Ectodermal cell (in vitro differentiated cells): ENCODE data around the gene SCGB1A1.

ENCODE experiments used
- H3K27ac ChIP-seq: 2 replicates; pipeline ENCODE4 v1.7.0; 2013; ENCODE audit warnings: mild to moderate bottlenecking, low read depth, low read length; ENCODE audit not compliant: insufficient read depth, poor library complexity, severe bottlenecking
- H3K27me3 ChIP-seq: 2 replicates; pipeline ENCODE4 v1.7.0; 2013; ENCODE audit warnings: mild to moderate bottlenecking, low read length; ENCODE audit not compliant: insufficient read depth, control insufficient read depth, poor library complexity, severe bottlenecking
- H3K36me3 ChIP-seq: one replicate; pipeline ENCODE4 v1.7.0; 2013; ENCODE audit warnings: low read length; ENCODE audit not compliant: control insufficient read depth, insufficient read depth
- H3K4me1 ChIP-seq: one replicate; pipeline ENCODE4 v1.7.0; 2013; ENCODE audit warnings: low read length; ENCODE audit not compliant: control insufficient read depth, insufficient read depth
- H3K4me3 ChIP-seq: 2 replicates; pipeline ENCODE4 v1.7.0; 2013; ENCODE audit warnings: low read depth, low read length, control low read depth; ENCODE audit not compliant: insufficient read depth
- H3K9me3 ChIP-seq: 2 replicates; pipeline ENCODE4 v1.7.0; 2013; ENCODE audit warnings: mild to moderate bottlenecking, low read length, moderate library complexity; ENCODE audit not compliant: control insufficient read depth
- WGBS, 2 experiments: methylation state at CpG; one replicate each; pipeline ENCODE4 v1.1.7; 2013; ENCODE audit warnings: missing lambda C conversion rate in 2 of 2; 5-methylcytosine and 5-hydroxymethylcytosine counted together

Gene SCGB1A1

DNA sequence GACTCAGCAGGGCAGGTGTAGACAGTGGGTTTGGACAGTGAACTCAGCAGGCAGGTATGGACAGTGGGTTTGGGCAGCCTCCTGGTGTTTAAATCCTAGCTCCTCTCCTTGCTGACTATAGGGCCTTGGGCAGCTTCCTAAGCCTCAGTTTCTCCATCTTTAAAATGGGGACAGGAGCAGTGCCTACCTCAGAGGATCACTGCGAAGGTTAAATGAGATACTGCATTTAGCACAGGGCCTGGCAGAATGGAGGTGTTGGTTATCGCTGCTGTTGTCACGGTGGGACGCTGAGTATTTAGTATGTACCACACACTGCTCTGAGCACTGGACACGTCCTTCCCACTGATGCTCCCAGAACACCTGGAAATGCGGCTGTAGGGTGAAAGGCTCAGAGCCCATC is 14.4 kb upstream of the SCGB1A1 start:
- H3K36me3 ChIP-seq: no peaks in the 10 kb centered on the region
- 95 to 98% methylated on average over 5 to 6 of the region's 6 CpGs for WGBS, 2 experiments
- H3K9me3 ChIP-seq: no peaks in the 10 kb centered on the region
- H3K4me1 ChIP-seq: peaks cover 5% of the 10 kb centered on the region
- H3K27me3 ChIP-seq: no peaks in the 10 kb centered on the region
- no peak overlapping the region for H3K4me3 ChIP-seq
- H3K27ac ChIP-seq: no peak overlapping the region

GRCh38 chr11:62404901-62405300 is 13.9 kb upstream of the SCGB1A1 start:
- Histone ChIP-seq H3K4me3 (no peak overlapping the region), H3K27ac (no peak overlapping the region), H3K36me3 (no peaks in the 10 kb centered on the region), H3K9me3 (no peaks in the 10 kb centered on the region), H3K4me1 (peaks cover under 1% of the 10 kb centered on the region), H3K27me3 (no peaks in the 10 kb centered on the region)
- WGBS, 2 experiments: 91 to 92% methylated on average over 5 of the region's 5 CpGs

DNA sequence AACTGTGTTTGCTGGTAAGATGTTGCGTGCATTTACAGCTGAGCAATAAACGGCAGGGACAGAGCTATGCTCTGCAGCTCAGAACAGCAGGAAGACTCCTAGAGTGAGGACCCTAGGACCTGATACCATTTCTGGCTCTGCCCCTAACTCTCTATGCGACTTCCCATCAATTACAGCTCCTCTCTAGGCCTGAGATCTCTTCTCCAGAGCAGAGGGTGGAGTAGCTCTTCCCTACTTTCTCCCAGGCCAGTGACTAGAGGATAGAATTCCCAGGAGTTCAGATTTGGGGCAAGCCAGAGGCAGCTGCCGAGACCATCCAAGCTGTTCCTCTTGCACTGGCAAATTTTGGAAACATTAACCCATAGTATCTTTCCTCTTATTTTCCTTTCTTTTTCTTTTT is 12.8 kb upstream of the SCGB1A1 start:
- no peaks in the 10 kb centered on the region for H3K9me3 ChIP-seq
- WGBS, 2 experiments: 85 to 87% methylated on average over 4 of the region's 4 CpGs
- no peak overlapping the region for H3K4me3 ChIP-seq
- H3K36me3 ChIP-seq: no peaks in the 10 kb centered on the region
- H3K4me1 ChIP-seq: no peaks in the 10 kb centered on the region
- no peak overlapping the region for H3K27ac ChIP-seq
- no peaks in the 10 kb centered on the region for H3K27me3 ChIP-seq

GRCh38 chr11:62409831-62410230 is 9.0 kb upstream of the SCGB1A1 start:
- 94% methylated on average over 8 of the region's 8 CpGs for WGBS, 2 experiments
- no peaks in the 10 kb centered on the region for H3K9me3 ChIP-seq
- no peak overlapping the region for H3K4me3 ChIP-seq
- peaks cover 7% of the 10 kb centered on the region for H3K4me1 ChIP-seq
- no peaks in the 10 kb centered on the region for H3K36me3 ChIP-seq
- no peaks in the 10 kb centered on the region for H3K27me3 ChIP-seq
- H3K27ac ChIP-seq: no peak overlapping the region

DNA sequence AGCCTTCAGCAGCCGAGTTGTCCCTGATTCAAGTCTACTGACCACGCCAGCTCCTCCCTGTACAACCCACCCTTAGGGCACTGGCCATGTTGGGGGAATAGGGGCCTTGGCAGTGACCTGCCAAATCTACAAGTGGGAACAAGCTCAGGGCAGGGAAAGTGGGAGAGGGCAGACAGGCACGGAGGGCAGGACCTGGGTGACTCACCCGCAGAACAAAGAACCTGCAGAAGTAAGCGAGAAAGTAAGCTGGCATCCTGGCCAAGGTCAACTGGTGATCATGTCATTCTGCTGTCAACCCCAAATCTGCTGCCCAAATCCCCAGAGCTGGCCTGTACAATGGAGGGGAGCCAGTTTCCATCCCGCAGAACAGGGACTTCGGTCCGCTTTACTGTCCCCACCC is 7.9 kb upstream of the SCGB1A1 start:
- Histone ChIP-seq H3K4me3 (no peak overlapping the region), H3K4me1 (peaks cover 7% of the 10 kb centered on the region), H3K27me3 (no peaks in the 10 kb centered on the region), H3K27ac (no peak overlapping the region), H3K9me3 (no peaks in the 10 kb centered on the region), H3K36me3 (no peaks in the 10 kb centered on the region)
- 78 to 83% methylated on average over 8 of the region's 8 CpGs for WGBS, 2 experiments

DNA sequence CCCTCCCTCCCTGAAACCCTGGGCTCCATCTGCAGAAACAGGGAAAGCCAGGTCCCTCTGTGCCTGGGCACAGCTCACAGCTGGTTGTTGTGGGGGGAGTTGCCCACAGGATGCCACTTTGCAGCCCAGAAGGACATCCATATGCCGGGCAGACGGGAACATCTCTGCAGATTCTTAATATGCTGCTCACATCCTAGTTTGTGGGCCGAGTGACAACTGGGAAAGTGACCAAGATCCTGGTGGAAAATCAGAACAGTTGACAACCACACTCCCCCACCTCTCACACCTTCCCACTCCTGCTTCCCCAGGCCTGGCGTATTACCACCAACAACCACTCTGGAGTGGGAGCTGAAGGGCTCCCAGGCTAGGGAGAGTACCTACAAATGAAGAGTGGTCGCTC is 7.3 kb upstream of the SCGB1A1 start:
- Histone ChIP-seq H3K27ac (no peak overlapping the region), H3K4me1 (peaks cover 7% of the 10 kb centered on the region), H3K36me3 (no peaks in the 10 kb centered on the region), H3K9me3 (no peaks in the 10 kb centered on the region), H3K27me3 (no peaks in the 10 kb centered on the region), H3K4me3 (no peak overlapping the region)
- 91 to 95% methylated on average over 5 of the region's 5 CpGs for WGBS, 2 experiments

DNA sequence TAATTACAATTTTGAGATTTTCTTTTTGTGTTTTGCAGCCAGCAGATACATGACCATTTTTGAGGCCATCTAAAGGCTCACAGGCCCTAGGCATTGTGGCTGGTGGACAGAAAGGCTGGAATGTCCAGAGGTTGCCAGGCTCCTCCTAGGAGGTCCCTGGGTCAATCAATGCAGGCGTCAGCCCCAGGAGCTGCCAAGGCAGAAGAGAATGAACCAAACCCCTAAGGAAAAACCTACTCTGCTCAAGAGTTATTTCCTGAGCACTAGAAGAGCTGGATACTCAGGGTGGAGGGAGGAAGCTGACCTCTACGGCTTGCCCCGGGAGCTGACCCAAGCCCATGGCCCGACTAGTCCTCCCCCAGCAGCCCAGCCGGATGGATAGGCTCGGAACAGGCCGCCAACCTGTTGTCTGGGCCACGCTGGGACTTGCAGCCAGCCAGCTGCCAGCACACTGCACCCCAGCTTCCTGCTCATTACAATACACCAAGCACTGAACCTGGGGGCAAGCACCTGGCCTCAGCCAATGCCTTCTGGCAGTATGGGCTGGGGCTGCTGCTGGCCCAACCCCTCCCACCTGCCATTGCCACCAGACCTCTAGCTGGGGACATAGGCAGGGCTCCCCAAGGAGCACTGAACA is 5.7 kb upstream of the SCGB1A1 start:
- Histone ChIP-seq H3K4me3 (no peak overlapping the region), H3K9me3 (no peaks in the 10 kb centered on the region), H3K36me3 (no peaks in the 10 kb centered on the region), H3K27me3 (no peaks in the 10 kb centered on the region), H3K4me1 (peaks cover 7% of the 10 kb centered on the region), H3K27ac (no peak overlapping the region)
- 87 to 88% methylated on average over 8 of the region's 8 CpGs for WGBS, 2 experiments

DNA sequence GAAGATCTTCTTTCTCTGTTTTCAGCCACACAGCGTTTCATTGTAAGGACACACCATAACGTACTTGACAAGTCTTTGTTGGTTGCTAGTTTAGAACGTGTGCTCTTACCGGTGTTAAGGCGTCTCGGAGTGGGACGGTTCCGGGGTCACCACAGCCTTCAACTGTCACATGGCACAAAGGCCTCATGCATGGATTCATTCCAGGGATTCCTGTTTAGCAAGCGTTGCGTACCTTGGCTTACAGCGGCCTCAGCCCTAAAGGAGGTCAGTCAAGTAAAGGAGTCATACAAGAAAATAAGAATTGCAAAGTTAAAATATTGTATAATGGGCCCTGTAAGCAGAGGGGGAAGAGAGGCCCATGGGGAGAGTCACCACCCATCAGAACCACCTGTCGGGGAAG is 2.2 kb upstream of the SCGB1A1 start:
- Histone ChIP-seq H3K4me1 (peaks cover 12% of the 10 kb centered on the region), H3K9me3 (no peaks in the 10 kb centered on the region), H3K27ac (no peak overlapping the region), H3K27me3 (no peaks in the 10 kb centered on the region), H3K4me3 (no peak overlapping the region), H3K36me3 (no peaks in the 10 kb centered on the region)
- WGBS, 2 experiments: 84 to 89% methylated on average over 12 of the region's 12 CpGs

GRCh38 chr11:62418136-62418535 is 697 bp upstream of the SCGB1A1 start:
- no peak overlapping the region for H3K4me3 ChIP-seq
- H3K27me3 ChIP-seq: no peaks in the 10 kb centered on the region
- H3K4me1 ChIP-seq: peaks cover 9% of the 10 kb centered on the region
- 95 to 97% methylated on average over 5 of the region's 5 CpGs for WGBS, 2 experiments
- H3K36me3 ChIP-seq: no peaks in the 10 kb centered on the region
- no peak overlapping the region for H3K27ac ChIP-seq
- no peaks in the 10 kb centered on the region for H3K9me3 ChIP-seq

GRCh38 chr11:62419314-62419929 is 589 bp downstream of the SCGB1A1 start:
- Histone ChIP-seq H3K4me1 (peaks cover 10% of the 10 kb centered on the region), H3K27ac (no peak overlapping the region), H3K9me3 (no peaks in the 10 kb centered on the region), H3K27me3 (no peaks in the 10 kb centered on the region), H3K4me3 (no peak overlapping the region), H3K36me3 (no peaks in the 10 kb centered on the region)
- 83 to 87% methylated on average over 4 to 5 of the region's 5 CpGs for WGBS, 2 experiments
